Measurements from ENCODE around the gene MSL2.

DNA sequence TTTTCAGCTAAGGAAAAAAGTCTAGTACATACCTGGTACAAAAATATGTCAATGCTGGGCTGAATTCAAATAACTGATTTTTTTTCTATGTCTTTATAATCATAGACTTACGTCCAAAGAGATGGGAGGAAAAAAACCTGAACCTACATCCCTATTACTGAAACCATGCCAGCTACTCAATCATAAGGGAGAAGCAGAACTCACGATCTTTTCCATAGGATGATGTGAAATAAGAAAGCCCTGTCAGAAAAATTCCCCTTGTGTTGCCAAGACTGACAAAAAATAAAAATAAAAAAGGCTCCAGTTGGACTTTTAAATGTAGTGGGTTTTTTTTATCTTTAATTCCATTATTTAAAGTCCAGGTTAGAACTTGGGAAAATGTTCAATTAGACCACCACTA, 3.3 kb downstream of the MSL2 start:
- TF ChIP-seq SUZ12 (IDR thresholded peaks at IDR 0.05) (no peak), SP1 (IDR thresholded peaks at IDR 0.05) (no peak), BHLHE40 (IDR thresholded peaks at IDR 0.05; ENCODE audit: borderline replicate concordance) (no peak), HDGF (IDR thresholded peaks at IDR 0.05; ENCODE audit: borderline replicate concordance) (no peak), ARNT (IDR thresholded peaks at IDR 0.05) (no peak), TARDBP (IDR thresholded peaks at IDR 0.05) (no peak), FOXM1 (IDR thresholded peaks at IDR 0.05; ENCODE audit: borderline replicate concordance) (no peak), ZNF384 (IDR thresholded peaks at IDR 0.05) (no peak), ELF4 (IDR thresholded peaks at IDR 0.05) (no peak)
- TF ChIP-seq, protein P1, sequence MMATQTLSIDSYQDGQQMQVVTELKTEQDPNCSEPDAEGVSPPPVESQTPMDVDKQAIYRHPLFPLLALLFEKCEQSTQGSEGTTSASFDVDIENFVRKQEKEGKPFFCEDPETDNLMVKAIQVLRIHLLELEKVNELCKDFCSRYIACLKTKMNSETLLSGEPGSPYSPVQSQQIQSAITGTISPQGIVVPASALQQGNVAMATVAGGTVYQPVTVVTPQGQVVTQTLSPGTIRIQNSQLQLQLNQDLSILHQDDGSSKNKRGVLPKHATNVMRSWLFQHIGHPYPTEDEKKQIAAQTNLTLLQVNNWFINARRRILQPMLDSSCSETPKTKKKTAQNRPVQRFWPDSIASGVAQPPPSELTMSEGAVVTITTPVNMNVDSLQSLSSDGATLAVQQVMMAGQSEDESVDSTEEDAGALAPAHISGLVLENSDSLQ (IDR thresholded peaks at IDR 0.05) = no peak
